Neuronal stem cell (in vitro differentiated cells): ENCODE data around the gene GPC2.
"Not testable (repeated sequence)": the region's sequence is repeated elsewhere in the genome, so short reads cannot be mapped to it uniquely, and the experiment has no call there.

Source experiments
- DNase-seq: peaks from one replicate; pipeline ENCODE4 v3.0.0-alpha.2; 2013; ENCODE audit warnings: low spot score
- H2AFZ ChIP-seq: one replicate; pipeline ENCODE4 v1.6.1; 2013; ENCODE audit warnings: mild to moderate bottlenecking, low read length, inconsistent platforms
- H2AK5ac ChIP-seq: 2 replicates; pipeline ENCODE4 v1.6.1; 2013; ENCODE audit warnings: low read depth, mild to moderate bottlenecking, inconsistent platforms, low read length, moderate library complexity, mixed read lengths
- H2BK120ac ChIP-seq: 2 replicates; pipeline ENCODE4 v1.6.1; 2013; ENCODE audit warnings: low read depth, mild to moderate bottlenecking, inconsistent platforms, low read length, moderate library complexity, mixed read lengths
- H2BK12ac ChIP-seq: one replicate; pipeline ENCODE4 v1.6.1; 2013; ENCODE audit warnings: low read length, inconsistent platforms
- H2BK15ac ChIP-seq: 2 replicates; pipeline ENCODE4 v1.6.1; 2013; ENCODE audit warnings: mild to moderate bottlenecking, low read length, inconsistent platforms, mixed read lengths
- H2BK5ac ChIP-seq: one replicate; pipeline ENCODE4 v1.6.1; 2013; ENCODE audit warnings: inconsistent platforms, mild to moderate bottlenecking, low read length, moderate library complexity
- H3K14ac ChIP-seq: one replicate; pipeline ENCODE4 v1.6.1; 2013; ENCODE audit warnings: low read length, inconsistent platforms
- H3K18ac ChIP-seq: 2 replicates; pipeline ENCODE4 v1.6.1; 2013; ENCODE audit warnings: low read length, inconsistent platforms
- H3K23ac ChIP-seq: 2 replicates; pipeline ENCODE4 v1.6.1; 2013; ENCODE audit warnings: low read depth, mild to moderate bottlenecking, mixed read lengths, low read length, inconsistent platforms; ENCODE audit not compliant: poor library complexity
- H3K27ac ChIP-seq: replicated peaks from 3 replicates; pipeline ENCODE4 v1.5.1; 2013; ENCODE audit warnings: low read length, inconsistent platforms
- H3K27me3 ChIP-seq, 3 experiments: 2 replicates each; pipeline ENCODE4 v1.6.1; 2013; ENCODE audit warnings: low read length in 3 of 3, mild to moderate bottlenecking in 2 of 3, inconsistent platforms in 1 of 3, low read depth in 1 of 3, mixed read lengths in 1 of 3, moderate library complexity in 1 of 3; ENCODE audit not compliant: control insufficient read depth in 3 of 3, insufficient read depth in 3 of 3
- H3K36me3 ChIP-seq, 2 donors: replicated peaks in 1 of 2; 2 replicates each; pipeline ENCODE4 v1.6.1; 2013; ENCODE audit warnings: low read length in 2 of 2; ENCODE audit not compliant: control insufficient read depth in 2 of 2, insufficient read depth in 2 of 2
- H3K4ac ChIP-seq: 2 replicates; pipeline ENCODE4 v1.6.1; 2013; ENCODE audit warnings: inconsistent platforms, mild to moderate bottlenecking, low read length, moderate library complexity
- H3K4me1 ChIP-seq, 2 donors: 1 replicate in 1 of 2; 2 replicates in 1 of 2; pipeline ENCODE4 v1.6.1; 2013; ENCODE audit warnings: low read length in 2 of 2, low read depth in 1 of 2; ENCODE audit not compliant: control insufficient read depth in 2 of 2, insufficient read depth in 1 of 2
- H3K4me2 ChIP-seq: one replicate; pipeline ENCODE4 v1.6.1; 2013; ENCODE audit warnings: mild to moderate bottlenecking, low read length, inconsistent platforms; ENCODE audit not compliant: insufficient read depth, poor library complexity, severe bottlenecking
- H3K4me3 ChIP-seq, 2 donors: 2 replicates each; pipeline ENCODE4 v1.5.1; 2013; ENCODE audit warnings: low read length in 2 of 2, mild to moderate bottlenecking in 2 of 2, inconsistent platforms in 1 of 2, moderate library complexity in 1 of 2
- H3K79me1 ChIP-seq: one replicate; pipeline ENCODE4 v1.6.1; 2013; ENCODE audit warnings: low read depth, mild to moderate bottlenecking, inconsistent platforms, low read length, moderate library complexity
- H3K9ac ChIP-seq: one replicate; pipeline ENCODE4 v1.6.1; 2013; ENCODE audit warnings: mild to moderate bottlenecking, low read depth, low read length, inconsistent platforms; ENCODE audit not compliant: poor library complexity
- H3K9me3 ChIP-seq, 2 donors: replicated peaks in 1 of 2; 2 replicates each; pipeline versions ENCODE3 to v1.6.1; 2013; ENCODE audit warnings: low read length in 2 of 2, mild to moderate bottlenecking in 2 of 2, inconsistent platforms in 1 of 2, low read depth in 1 of 2, mixed read lengths in 1 of 2, moderate library complexity in 1 of 2; ENCODE audit not compliant: control insufficient read depth in 2 of 2, insufficient read depth in 1 of 2
- H4K8ac ChIP-seq: one replicate; pipeline ENCODE4 v1.6.1; 2013; ENCODE audit warnings: low read depth, mild to moderate bottlenecking, inconsistent platforms, low read length, moderate library complexity
- H4K91ac ChIP-seq: one replicate; pipeline ENCODE4 v1.6.1; 2013; ENCODE audit warnings: low read length, low read depth, mild to moderate bottlenecking, inconsistent platforms; ENCODE audit not compliant: poor library complexity
- WGBS, 2 donors: extraction: QIAGEN DNeasy Blood & Tissue Kit; methylation state at CpG; one replicate each; pipeline ENCODE4 v1.1.7; 2013; ENCODE audit warnings: missing lambda C conversion rate in 2 of 2, mixed read lengths in 1 of 2; ENCODE audit not compliant: insufficient read length in 2 of 2, insufficient replicate concordance in 1 of 2; ENCODE audit errors: extremely low coverage in 2 of 2; 5-methylcytosine and 5-hydroxymethylcytosine counted together

GPC2 gene

DNA sequence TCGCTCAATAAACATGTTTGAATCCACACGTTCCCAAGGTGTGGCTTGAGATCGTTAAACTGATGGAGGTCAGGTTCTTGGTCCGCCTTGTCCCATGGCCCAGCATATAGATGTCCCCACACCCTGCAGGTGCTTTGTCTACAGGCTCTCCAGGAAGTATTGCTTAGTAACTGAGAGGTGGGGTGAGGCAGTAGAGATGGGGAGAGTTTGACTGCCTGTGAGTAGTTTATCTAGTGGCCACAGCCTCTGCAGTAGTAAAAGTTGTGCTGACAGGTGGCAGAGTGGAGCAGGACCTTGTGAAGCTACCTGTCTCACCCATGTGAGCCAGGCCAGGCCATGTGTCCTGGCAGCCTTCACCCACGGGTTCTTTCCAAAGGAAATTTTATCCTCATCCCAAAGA lies 37.2 kb upstream of the GPC2 start:
- not testable (repeated sequence) for H2BK15ac ChIP-seq, H3K4me1 ChIP-seq, H3K9ac ChIP-seq, H3K27me3 ChIP-seq, H2BK120ac ChIP-seq, H3K23ac ChIP-seq, H3K9me3 ChIP-seq, H4K91ac ChIP-seq, H3K36me3 ChIP-seq, H3K14ac ChIP-seq, H3K27ac ChIP-seq, H2AFZ ChIP-seq, H2BK5ac ChIP-seq, H4K8ac ChIP-seq, H2AK5ac ChIP-seq, H3K18ac ChIP-seq, H3K79me1 ChIP-seq, H2BK12ac ChIP-seq, H3K4ac ChIP-seq, DNase-seq, H3K4me3 ChIP-seq, H3K4me2 ChIP-seq
- no CpG with 5 or more reads among the region's 5 CpGs for WGBS, 2 donors

DNA sequence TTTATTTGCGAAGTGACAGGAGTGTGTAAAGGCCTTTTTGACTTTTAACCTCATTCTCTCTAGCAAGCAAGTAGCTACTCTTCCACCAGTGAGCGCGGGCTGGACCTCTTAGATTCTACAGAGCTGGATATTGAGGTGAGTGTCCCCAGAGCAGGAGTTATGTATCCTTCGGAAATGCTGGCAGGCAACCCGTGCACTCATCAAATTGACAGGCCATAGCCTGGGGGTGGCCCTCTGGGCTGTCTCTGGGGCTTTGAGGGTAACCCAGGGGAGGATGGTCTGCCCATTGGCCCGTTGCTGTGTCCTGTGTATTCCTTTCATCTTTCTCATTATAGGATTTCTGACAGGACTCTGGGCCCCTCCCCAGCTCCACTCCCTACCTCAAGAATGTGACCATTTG lies 36.5 kb upstream of the GPC2 start:
- Histone ChIP-seq H2BK15ac (no peak overlapping the region), H3K79me1 (no peaks in the 10 kb centered on the region), H3K18ac (no peak overlapping the region), H3K27ac (no peak overlapping the region), H3K9ac (no peak overlapping the region), H4K8ac (no peak overlapping the region), H3K23ac (no peak overlapping the region), H3K4me1 (peaks cover 0 to 2% of the 10 kb centered on the region in 2 donors), H3K4ac (no peak overlapping the region), H3K27me3 (no peaks in the 10 kb centered on the region), H2AFZ (no peak overlapping the region), H3K14ac (no peak overlapping the region), H3K4me3 (no peak overlapping the region), H3K9me3 (no peaks in the 10 kb centered on the region), H4K91ac (no peak overlapping the region), H2AK5ac (no peak overlapping the region), H3K4me2 (no peak overlapping the region), H2BK120ac (no peak overlapping the region), H3K36me3 (no peaks in the 10 kb centered on the region), H2BK12ac (no peak overlapping the region), H2BK5ac (no peak overlapping the region)
- DNase-seq = no peak
- no CpG with 5 or more reads among the region's 6 CpGs for WGBS, 2 donors

DNA sequence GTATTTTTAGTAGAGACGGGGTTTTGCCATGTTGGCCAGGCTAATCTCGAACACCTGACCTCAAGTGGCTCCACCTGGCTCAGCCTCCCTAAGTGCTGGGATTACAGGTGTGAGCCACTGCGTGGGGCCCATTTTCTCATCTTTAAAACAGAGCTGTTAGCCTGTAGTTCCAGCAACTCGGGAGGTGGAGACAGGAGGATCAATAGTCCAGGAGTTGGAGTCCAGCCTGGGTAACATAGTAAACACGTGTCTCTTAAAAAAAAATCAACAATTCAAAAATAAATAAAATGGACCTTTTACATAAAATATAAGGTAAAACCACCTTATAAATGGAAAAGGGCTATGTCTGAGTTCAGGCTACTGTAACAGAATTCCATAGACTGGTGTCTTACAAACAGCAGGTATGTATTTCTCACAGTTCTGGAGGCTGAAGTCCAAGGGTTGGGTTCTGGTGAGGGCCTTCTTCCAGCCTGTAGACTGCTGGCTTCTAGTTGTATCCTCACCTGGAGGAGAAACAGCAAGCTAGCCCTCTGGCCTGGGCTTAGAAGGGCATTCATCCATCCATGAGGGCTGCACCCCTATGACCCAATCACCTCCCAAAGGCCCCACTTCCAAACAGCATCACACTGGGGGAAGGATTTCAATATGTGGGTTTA lies 35.6 kb upstream of the GPC2 start:
- H3K4me2 ChIP-seq = no peak overlapping the region
- H3K9me3 ChIP-seq = no peaks in the 10 kb centered on the region
- H3K4me1 ChIP-seq = peaks cover 0 to 2% of the 10 kb centered on the region in 2 donors
- no peaks in the 10 kb centered on the region for H3K36me3 ChIP-seq
- no peaks in the 10 kb centered on the region for H3K27me3 ChIP-seq
- no peak overlapping the region for H3K9ac ChIP-seq
- H4K91ac ChIP-seq = no peak overlapping the region
- DNase-seq = no peak
- H2AFZ ChIP-seq = no peak overlapping the region
- no peak overlapping the region for H4K8ac ChIP-seq
- H2BK5ac ChIP-seq = no peak overlapping the region
- no peak overlapping the region for H3K4ac ChIP-seq
- no peak overlapping the region for H2BK15ac ChIP-seq
- no peak overlapping the region for H3K4me3 ChIP-seq
- no peak overlapping the region for H2AK5ac ChIP-seq
- H3K27ac ChIP-seq = no peak overlapping the region
- H2BK120ac ChIP-seq = no peak overlapping the region
- no peaks in the 10 kb centered on the region for H3K79me1 ChIP-seq
- no CpG with 5 or more reads among the region's 5 CpGs for WGBS, 2 donors
- H3K14ac ChIP-seq = no peak overlapping the region
- no peak overlapping the region for H3K18ac ChIP-seq
- H3K23ac ChIP-seq = no peak overlapping the region
- no peak overlapping the region for H2BK12ac ChIP-seq

DNA sequence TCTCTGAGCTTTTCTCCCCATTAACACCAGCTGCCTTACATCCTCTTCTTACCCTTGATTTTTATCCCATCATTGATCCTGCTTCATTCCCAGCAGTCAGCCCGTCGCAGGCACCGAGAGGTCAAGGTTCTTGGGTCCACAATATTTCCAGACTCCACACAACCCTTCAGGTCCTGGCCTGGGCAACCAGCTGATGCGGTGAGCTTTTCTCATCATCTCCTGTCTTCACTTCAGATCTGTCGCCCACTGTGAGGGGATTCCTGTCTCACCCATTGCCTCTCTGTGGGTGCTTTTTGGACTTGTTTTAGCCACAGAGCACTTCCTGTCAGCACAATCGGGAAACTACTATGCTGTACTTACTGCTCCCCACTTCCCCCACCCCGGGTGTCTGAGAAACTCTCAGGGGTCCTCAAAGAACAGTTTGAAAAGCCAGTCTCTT lies 34.2 kb upstream of the GPC2 start:
- no peak overlapping the region for H3K14ac ChIP-seq
- H3K36me3 ChIP-seq = no peaks in the 10 kb centered on the region
- no CpG with 5 or more reads among the region's 7 CpGs for WGBS, 2 donors
- H2AK5ac ChIP-seq = no peak overlapping the region
- no peak for DNase-seq
- no peak overlapping the region for H3K9ac ChIP-seq
- H4K8ac ChIP-seq = no peak overlapping the region
- no peak overlapping the region for H3K4me2 ChIP-seq
- no peak overlapping the region for H4K91ac ChIP-seq
- no peak overlapping the region for H2BK12ac ChIP-seq
- H3K4me3 ChIP-seq = no peak overlapping the region
- H3K79me1 ChIP-seq = no peaks in the 10 kb centered on the region
- no peaks in the 10 kb centered on the region for H3K27me3 ChIP-seq
- H2BK5ac ChIP-seq = no peak overlapping the region
- no peak overlapping the region for H3K23ac ChIP-seq
- no peak overlapping the region for H2BK15ac ChIP-seq
- H3K9me3 ChIP-seq = no peaks in the 10 kb centered on the region
- no peak overlapping the region for H3K27ac ChIP-seq
- H2BK120ac ChIP-seq = no peak overlapping the region
- peaks cover 0 to 2% of the 10 kb centered on the region in 2 donors for H3K4me1 ChIP-seq
- H3K18ac ChIP-seq = no peak overlapping the region
- H3K4ac ChIP-seq = no peak overlapping the region
- H2AFZ ChIP-seq = no peak overlapping the region
